Measurements from ENCODE around the gene CCDC136.

DNA sequence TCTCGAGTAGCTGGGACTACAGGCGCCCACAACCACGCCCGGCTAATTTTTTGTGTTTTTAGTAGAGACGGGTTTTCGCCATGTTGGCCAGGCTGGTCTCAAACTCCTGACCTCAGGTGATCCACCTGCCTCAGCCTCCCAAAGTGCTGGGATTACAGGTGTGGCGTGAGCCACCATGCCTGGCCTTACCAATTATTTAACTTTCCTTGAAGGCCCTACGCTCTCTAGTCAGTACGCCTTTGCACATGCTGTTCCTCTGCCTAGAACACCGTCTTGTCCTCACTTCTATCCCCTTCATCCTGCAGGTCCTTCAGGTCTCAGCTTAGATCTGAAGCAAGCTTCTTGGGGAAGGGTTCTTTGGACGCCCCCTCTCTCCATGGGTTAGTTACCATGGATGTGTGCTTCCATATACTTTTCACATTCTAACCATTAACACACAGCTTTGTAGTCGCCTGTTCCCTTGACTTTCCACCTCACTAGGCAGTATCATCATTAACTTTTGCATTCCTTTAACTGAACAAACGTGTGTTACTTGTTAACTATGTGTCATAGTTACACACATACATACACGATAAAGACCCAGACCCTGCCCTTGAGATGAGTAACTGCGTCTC is 70.3 kb downstream of the CCDC136 start:
- TF ChIP-seq, protein P1, sequence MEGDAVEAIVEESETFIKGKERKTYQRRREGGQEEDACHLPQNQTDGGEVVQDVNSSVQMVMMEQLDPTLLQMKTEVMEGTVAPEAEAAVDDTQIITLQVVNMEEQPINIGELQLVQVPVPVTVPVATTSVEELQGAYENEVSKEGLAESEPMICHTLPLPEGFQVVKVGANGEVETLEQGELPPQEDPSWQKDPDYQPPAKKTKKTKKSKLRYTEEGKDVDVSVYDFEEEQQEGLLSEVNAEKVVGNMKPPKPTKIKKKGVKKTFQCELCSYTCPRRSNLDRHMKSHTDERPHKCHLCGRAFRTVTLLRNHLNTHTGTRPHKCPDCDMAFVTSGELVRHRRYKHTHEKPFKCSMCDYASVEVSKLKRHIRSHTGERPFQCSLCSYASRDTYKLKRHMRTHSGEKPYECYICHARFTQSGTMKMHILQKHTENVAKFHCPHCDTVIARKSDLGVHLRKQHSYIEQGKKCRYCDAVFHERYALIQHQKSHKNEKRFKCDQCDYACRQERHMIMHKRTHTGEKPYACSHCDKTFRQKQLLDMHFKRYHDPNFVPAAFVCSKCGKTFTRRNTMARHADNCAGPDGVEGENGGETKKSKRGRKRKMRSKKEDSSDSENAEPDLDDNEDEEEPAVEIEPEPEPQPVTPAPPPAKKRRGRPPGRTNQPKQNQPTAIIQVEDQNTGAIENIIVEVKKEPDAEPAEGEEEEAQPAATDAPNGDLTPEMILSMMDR (IDR thresholded peaks at IDR 0.05): no peak
- TF ChIP-seq ZFX (IDR thresholded peaks at IDR 0.05; ENCODE audit: borderline replicate concordance): no peak

Data from 22Rv1 (cell line).